ENCODE results near the gene ANKRD13A. TPM values are rescaled to one million over a fixed set of nuclear protein-coding genes. Genes with fewer than 3 reads are reported as not detected.

Gene ANKRD13A
- total and polyA plus RNA-seq, 9 donors = 18.3 to 53.4 (median 35.2) TPM

GRCh38 chr12:109961201-109961600 is 38.0 kb upstream of the ANKRD13A start:
- Histone ChIP-seq H3K4me1 (ENCODE audit: insufficient read depth) (no peaks in the 10 kb centered on the region), H3K27me3 (no peaks in the 10 kb centered on the region), H3K36me3 (no peaks in the 10 kb centered on the region), H3K4me3 (no peak overlapping the region), H3K9me3 (no peaks in the 10 kb centered on the region), H3K27ac (no peak overlapping the region)
- TF ChIP-seq EP300 (IDR thresholded peaks at IDR 0.05) = no peak
- no peak for TF ChIP-seq POLR2A (IDR thresholded peaks at IDR 0.05)
- no peak for TF ChIP-seq CTCF (IDR thresholded peaks at IDR 0.05)
- no peak for DNase-seq
- 81 to 87% (median 84%) methylated on average over 14 of the region's 14 CpGs for WGBS, 3 donors
- intact Hi-C loops (cut with DNase I) = no loop called here

GRCh38 chr12:109961612-109962011 is 37.6 kb upstream of the ANKRD13A start:
- no peaks in the 10 kb centered on the region for H3K4me1 ChIP-seq (ENCODE audit: insufficient read depth)
- H3K9me3 ChIP-seq = no peaks in the 10 kb centered on the region
- H3K27ac ChIP-seq = no peak overlapping the region
- TF ChIP-seq POLR2A (IDR thresholded peaks at IDR 0.05) = no peak
- TF ChIP-seq EP300 (IDR thresholded peaks at IDR 0.05) = no peak
- no peaks in the 10 kb centered on the region for H3K27me3 ChIP-seq
- no peak overlapping the region for H3K4me3 ChIP-seq
- no peaks in the 10 kb centered on the region for H3K36me3 ChIP-seq
- DNase-seq = no peak
- WGBS, 3 donors = 82 to 89% (median 86%) methylated on average over 6 of the region's 6 CpGs
- intact Hi-C loops (cut with DNase I) = no loop called here

- no peaks in the 10 kb centered on the region for H3K4me1 ChIP-seq (ENCODE audit: insufficient read depth)
- H3K9me3 ChIP-seq = no peaks in the 10 kb centered on the region
- H3K27me3 ChIP-seq = no peaks in the 10 kb centered on the region
- H3K4me3 ChIP-seq = no peak overlapping the region
- 64 to 67% (median 66%) methylated on average over 3 of the region's 3 CpGs for WGBS, 3 donors
- H3K36me3 ChIP-seq = no peaks in the 10 kb centered on the region
- H3K27ac ChIP-seq = no peak overlapping the region
- TF ChIP-seq CTCF (IDR thresholded peaks at IDR 0.05) = no peak
- TF ChIP-seq POLR2A (IDR thresholded peaks at IDR 0.05) = no peak
- TF ChIP-seq EP300 (IDR thresholded peaks at IDR 0.05) = no peak
- DNase-seq = no peak
- intact Hi-C loops (cut with DNase I) = no loop called here
Observed at GRCh38 chr12:109962398-109962797, 36.8 kb upstream of the ANKRD13A start.

- no peaks in the 10 kb centered on the region for H3K4me1 ChIP-seq (ENCODE audit: insufficient read depth)
- no peaks in the 10 kb centered on the region for H3K9me3 ChIP-seq
- TF ChIP-seq EP300 (IDR thresholded peaks at IDR 0.05) (no peak), POLR2A (IDR thresholded peaks at IDR 0.05) (no peak), CTCF (IDR thresholded peaks at IDR 0.05) (no peak)
- no peak for DNase-seq
- H3K27me3 ChIP-seq = no peaks in the 10 kb centered on the region
- WGBS, 3 donors = 68 to 76% (median 76%) methylated on average over 1 of the region's 1 CpG
- no peak overlapping the region for H3K4me3 ChIP-seq
- H3K36me3 ChIP-seq = no peaks in the 10 kb centered on the region
- H3K27ac ChIP-seq = peak overlapping the region in 1 of 2 donors; percentile 48
- intact Hi-C loops (cut with DNase I) = no loop called here
Observed at GRCh38 chr12:109963330-109963729, 35.9 kb upstream of the ANKRD13A start.

- H3K36me3 ChIP-seq = no peaks in the 10 kb centered on the region
- intact Hi-C loops (cut with DNase I) = no loop called here
- TF ChIP-seq EP300 (IDR thresholded peaks at IDR 0.05) (no peak), POLR2A (IDR thresholded peaks at IDR 0.05) (no peak), CTCF (IDR thresholded peaks at IDR 0.05) (no peak)
Observed at GRCh38 chr12:109963743-109964429, 35.3 kb upstream of the ANKRD13A start.

More at GRCh38 chr12:109963743-109964429, 35.3 kb upstream of the ANKRD13A start:
- Histone ChIP-seq H3K9me3 (no peaks in the 10 kb centered on the region), H3K27me3 (no peaks in the 10 kb centered on the region), H3K4me3 (no peak overlapping the region), H3K4me1 (ENCODE audit: insufficient read depth) (no peaks in the 10 kb centered on the region), H3K27ac (peak overlapping the region in 1 of 2 donors; percentile 48)
- WGBS, 3 donors = 20 to 27% (median 22%) methylated on average over 4 of the region's 4 CpGs
- DNase-seq = peak; percentile 27 to 57 (median 36)

Data from ovary (tissue), 9 donors.